Testis (tissue), 2 donors: ENCODE data around the gene IL1F10.
"Not testable (repeated sequence)": the region's sequence is repeated elsewhere in the genome, so short reads cannot be mapped to it uniquely, and the experiment has no call there.

ENCODE experiments used
- CTCF ChIP-seq, 3 experiments: fragments of 450-650 bp in 2 of 3; fragments of 200-600 bp in 1 of 3; sonication (generic) in 1 of 3; IDR thresholded peaks; one replicate each; pipeline ENCODE4 v1.5.1; 2016 to 2019; ENCODE audit warnings: antibody characterized with exemption in 3 of 3, mild to moderate bottlenecking in 2 of 3, moderate library complexity in 1 of 3
- POLR2A ChIP-seq: fragments of 450-650 bp; IDR thresholded peaks from one replicate; pipeline ENCODE4 v1.6.1; 2017; ENCODE audit warnings: antibody characterized with exemption, mild to moderate bottlenecking, moderate library complexity

GRCh38 chr2:113096306-113096705 is 28.5 kb downstream of the IL1F10 start:
- TF ChIP-seq CTCF (IDR thresholded peaks at IDR 0.05); POLR2A: not testable (repeated sequence)
